SK-N-SH treated with all-trans-retinoic acid at 6 μM for 48 hours (cell line): Measurements from ENCODE around the gene SUPT4H1.

ENCODE experiments used
- ATAC-seq: fragments of 200-7000 bp; cut with Tn5 transposase; 3 replicates; pipeline ENCODE4 v1.9.1; 2020; ENCODE audit warnings: mild to moderate bottlenecking, moderate library complexity
- ARNTL ChIP-seq: fragments of 450-650 bp; formaldehyde crosslinking; IDR thresholded peaks from 2 replicates; pipeline ENCODE4 v1.5.0; 2020; ENCODE audit warnings: low read depth, mild to moderate bottlenecking, moderate library complexity, borderline replicate concordance
- BACH2 ChIP-seq: fragments of 250-450 bp; sonication (Bioruptor Pico); IDR thresholded peaks from 2 replicates; pipeline ENCODE4 v1.9.0; 2021; ENCODE audit warnings: mild to moderate bottlenecking, borderline replicate concordance
- GLIS3 ChIP-seq: fragments of 250-450 bp; sonication (Bioruptor Pico); IDR thresholded peaks from 2 replicates; pipeline ENCODE4 v1.5.0; 2020; ENCODE audit warnings: mild to moderate bottlenecking, moderate library complexity
- ISL1 ChIP-seq: fragments of 250-450 bp; sonication (Bioruptor Pico); IDR thresholded peaks from 2 replicates; pipeline ENCODE4 v2.1.2; 2022; ENCODE audit warnings: mild to moderate bottlenecking, moderate library complexity
- PPARA ChIP-seq: fragments of 250-450 bp; sonication (Bioruptor Pico); IDR thresholded peaks from 2 replicates; pipeline ENCODE4 v1.5.0; 2020; ENCODE audit warnings: mild to moderate bottlenecking, borderline replicate concordance
- RARB ChIP-seq: fragments of 250-450 bp; sonication (Bioruptor Pico); IDR thresholded peaks from 2 replicates; pipeline ENCODE4 v1.8.0; 2021; ENCODE audit warnings: mild to moderate bottlenecking, moderate library complexity
- TCF4 ChIP-seq: fragments of 250-450 bp; sonication (Bioruptor Pico); IDR thresholded peaks from 2 replicates; pipeline ENCODE4 v1.8.0; 2021; ENCODE audit warnings: mild to moderate bottlenecking, moderate library complexity, borderline replicate concordance
- TOX ChIP-seq: fragments of 250-450 bp; sonication (Bioruptor Pico); IDR thresholded peaks from 2 replicates; pipeline ENCODE4 v1.8.0; 2021; ENCODE audit warnings: mild to moderate bottlenecking, moderate library complexity, borderline replicate concordance
- ZC3H10 ChIP-seq: fragments of 250-450 bp; sonication (Bioruptor Pico); IDR thresholded peaks from 2 replicates; pipeline ENCODE4 v1.5.1; 2021; ENCODE audit warnings: mild to moderate bottlenecking, moderate library complexity
- ZFP30 ChIP-seq: fragments of 450-650 bp; formaldehyde crosslinking; IDR thresholded peaks from 2 replicates; pipeline ENCODE4 v1.5.0; 2022; ENCODE audit warnings: mild to moderate bottlenecking, moderate library complexity
- TF ChIP-seq, protein P1 (sequence below): fragments of 250-450 bp; sonication (Bioruptor Pico); IDR thresholded peaks from 2 replicates; pipeline ENCODE4 v1.5.1; 2020; ENCODE audit warnings: low read depth, mild to moderate bottlenecking, moderate library complexity
- TF ChIP-seq, protein P2 (sequence below): fragments of 250-450 bp; sonication (Bioruptor Pico); IDR thresholded peaks from 2 replicates; pipeline ENCODE4 v1.5.0; 2020; ENCODE audit warnings: mild to moderate bottlenecking, moderate library complexity
- TF ChIP-seq, protein P3 (sequence below): fragments of 250-450 bp; sonication (Bioruptor Pico); IDR thresholded peaks from 2 replicates; pipeline ENCODE4 v1.8.0; 2020; ENCODE audit warnings: mild to moderate bottlenecking, moderate library complexity, borderline replicate concordance
- TF ChIP-seq, protein P4 (sequence below): fragments of 250-450 bp; sonication (Bioruptor Pico); IDR thresholded peaks from 2 replicates; pipeline ENCODE4 v1.5.1; 2021; ENCODE audit warnings: mild to moderate bottlenecking, moderate library complexity

SUPT4H1 gene

DNA sequence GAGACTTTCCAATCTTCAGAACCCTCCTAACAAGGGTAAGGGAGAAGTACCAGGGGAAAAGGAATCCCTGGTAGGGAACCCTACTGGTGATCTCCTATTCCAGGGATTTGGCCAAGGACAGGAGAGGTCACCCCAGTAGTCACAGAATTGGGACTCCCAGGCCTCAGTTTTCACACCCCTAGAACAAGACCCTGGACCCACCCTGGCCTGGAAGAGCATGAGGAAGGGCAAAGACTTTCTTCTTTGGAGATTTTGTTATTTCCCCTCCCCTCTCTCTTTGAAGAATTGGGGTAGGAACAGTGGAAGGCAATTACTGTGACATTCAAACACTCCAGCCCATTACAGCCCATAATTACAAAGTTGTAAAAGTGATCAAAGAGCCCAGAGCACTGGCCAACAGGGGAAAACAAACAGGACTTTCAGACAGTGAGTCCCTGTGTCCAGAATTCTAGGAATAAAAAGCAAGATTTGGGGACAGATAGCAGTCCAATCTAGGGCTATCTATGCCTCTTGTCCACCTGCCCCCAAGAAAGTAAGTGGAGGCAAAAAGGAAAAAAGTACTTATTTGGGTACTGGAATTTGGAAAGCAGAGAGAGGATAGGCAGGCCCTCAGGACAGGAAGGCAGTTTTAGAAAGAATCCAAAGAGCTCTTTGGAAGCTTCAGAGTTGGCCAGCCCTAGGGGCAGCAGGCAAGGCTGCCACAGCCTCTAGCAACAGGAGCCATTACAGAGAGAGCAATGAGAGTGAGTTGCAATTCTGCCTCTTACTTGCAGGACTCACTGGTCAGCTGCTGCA is 13.4 kb upstream of the SUPT4H1 start:
- no peak for TF ChIP-seq TOX (CRISPR knock-in tag)
- TF ChIP-seq ZC3H10 (CRISPR knock-in tag) = no peak
- TF ChIP-seq, protein P1, sequence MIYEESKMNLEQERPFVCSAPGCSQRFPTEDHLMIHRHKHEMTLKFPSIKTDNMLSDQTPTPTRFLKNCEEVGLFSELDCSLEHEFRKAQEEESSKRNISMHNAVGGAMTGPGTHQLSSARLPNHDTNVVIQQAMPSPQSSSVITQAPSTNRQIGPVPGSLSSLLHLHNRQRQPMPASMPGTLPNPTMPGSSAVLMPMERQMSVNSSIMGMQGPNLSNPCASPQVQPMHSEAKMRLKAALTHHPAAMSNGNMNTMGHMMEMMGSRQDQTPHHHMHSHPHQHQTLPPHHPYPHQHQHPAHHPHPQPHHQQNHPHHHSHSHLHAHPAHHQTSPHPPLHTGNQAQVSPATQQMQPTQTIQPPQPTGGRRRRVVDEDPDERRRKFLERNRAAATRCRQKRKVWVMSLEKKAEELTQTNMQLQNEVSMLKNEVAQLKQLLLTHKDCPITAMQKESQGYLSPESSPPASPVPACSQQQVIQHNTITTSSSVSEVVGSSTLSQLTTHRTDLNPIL (CRISPR knock-in tag) = no peak
- no peak for TF ChIP-seq ARNTL (CRISPR knock-in tag)
- TF ChIP-seq BACH2 (CRISPR knock-in tag) = no peak
- TF ChIP-seq ZFP30 (CRISPR knock-in tag) = no peak
- TF ChIP-seq PPARA (CRISPR knock-in tag) = no peak
- no peak for TF ChIP-seq TCF4 (CRISPR knock-in tag)
- TF ChIP-seq, protein P2, sequence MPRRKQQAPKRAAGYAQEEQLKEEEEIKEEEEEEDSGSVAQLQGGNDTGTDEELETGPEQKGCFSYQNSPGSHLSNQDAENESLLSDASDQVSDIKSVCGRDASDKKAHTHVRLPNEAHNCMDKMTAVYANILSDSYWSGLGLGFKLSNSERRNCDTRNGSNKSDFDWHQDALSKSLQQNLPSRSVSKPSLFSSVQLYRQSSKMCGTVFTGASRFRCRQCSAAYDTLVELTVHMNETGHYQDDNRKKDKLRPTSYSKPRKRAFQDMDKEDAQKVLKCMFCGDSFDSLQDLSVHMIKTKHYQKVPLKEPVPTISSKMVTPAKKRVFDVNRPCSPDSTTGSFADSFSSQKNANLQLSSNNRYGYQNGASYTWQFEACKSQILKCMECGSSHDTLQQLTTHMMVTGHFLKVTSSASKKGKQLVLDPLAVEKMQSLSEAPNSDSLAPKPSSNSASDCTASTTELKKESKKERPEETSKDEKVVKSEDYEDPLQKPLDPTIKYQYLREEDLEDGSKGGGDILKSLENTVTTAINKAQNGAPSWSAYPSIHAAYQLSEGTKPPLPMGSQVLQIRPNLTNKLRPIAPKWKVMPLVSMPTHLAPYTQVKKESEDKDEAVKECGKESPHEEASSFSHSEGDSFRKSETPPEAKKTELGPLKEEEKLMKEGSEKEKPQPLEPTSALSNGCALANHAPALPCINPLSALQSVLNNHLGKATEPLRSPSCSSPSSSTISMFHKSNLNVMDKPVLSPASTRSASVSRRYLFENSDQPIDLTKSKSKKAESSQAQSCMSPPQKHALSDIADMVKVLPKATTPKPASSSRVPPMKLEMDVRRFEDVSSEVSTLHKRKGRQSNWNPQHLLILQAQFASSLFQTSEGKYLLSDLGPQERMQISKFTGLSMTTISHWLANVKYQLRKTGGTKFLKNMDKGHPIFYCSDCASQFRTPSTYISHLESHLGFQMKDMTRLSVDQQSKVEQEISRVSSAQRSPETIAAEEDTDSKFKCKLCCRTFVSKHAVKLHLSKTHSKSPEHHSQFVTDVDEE (CRISPR knock-in tag) = no peak
- TF ChIP-seq, protein P3, sequence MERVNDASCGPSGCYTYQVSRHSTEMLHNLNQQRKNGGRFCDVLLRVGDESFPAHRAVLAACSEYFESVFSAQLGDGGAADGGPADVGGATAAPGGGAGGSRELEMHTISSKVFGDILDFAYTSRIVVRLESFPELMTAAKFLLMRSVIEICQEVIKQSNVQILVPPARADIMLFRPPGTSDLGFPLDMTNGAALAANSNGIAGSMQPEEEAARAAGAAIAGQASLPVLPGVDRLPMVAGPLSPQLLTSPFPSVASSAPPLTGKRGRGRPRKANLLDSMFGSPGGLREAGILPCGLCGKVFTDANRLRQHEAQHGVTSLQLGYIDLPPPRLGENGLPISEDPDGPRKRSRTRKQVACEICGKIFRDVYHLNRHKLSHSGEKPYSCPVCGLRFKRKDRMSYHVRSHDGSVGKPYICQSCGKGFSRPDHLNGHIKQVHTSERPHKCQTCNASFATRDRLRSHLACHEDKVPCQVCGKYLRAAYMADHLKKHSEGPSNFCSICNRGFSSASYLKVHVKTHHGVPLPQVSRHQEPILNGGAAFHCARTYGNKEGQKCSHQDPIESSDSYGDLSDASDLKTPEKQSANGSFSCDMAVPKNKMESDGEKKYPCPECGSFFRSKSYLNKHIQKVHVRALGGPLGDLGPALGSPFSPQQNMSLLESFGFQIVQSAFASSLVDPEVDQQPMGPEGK (CRISPR knock-in tag) = no peak
- TF ChIP-seq, protein P4, sequence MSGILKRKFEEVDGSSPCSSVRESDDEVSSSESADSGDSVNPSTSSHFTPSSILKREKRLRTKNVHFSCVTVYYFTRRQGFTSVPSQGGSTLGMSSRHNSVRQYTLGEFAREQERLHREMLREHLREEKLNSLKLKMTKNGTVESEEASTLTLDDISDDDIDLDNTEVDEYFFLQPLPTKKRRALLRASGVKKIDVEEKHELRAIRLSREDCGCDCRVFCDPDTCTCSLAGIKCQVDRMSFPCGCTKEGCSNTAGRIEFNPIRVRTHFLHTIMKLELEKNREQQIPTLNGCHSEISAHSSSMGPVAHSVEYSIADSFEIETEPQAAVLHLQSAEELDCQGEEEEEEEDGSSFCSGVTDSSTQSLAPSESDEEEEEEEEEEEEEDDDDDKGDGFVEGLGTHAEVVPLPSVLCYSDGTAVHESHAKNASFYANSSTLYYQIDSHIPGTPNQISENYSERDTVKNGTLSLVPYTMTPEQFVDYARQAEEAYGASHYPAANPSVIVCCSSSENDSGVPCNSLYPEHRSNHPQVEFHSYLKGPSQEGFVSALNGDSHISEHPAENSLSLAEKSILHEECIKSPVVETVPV (CRISPR knock-in tag) = no peak
- no peak for ATAC-seq

DNA sequence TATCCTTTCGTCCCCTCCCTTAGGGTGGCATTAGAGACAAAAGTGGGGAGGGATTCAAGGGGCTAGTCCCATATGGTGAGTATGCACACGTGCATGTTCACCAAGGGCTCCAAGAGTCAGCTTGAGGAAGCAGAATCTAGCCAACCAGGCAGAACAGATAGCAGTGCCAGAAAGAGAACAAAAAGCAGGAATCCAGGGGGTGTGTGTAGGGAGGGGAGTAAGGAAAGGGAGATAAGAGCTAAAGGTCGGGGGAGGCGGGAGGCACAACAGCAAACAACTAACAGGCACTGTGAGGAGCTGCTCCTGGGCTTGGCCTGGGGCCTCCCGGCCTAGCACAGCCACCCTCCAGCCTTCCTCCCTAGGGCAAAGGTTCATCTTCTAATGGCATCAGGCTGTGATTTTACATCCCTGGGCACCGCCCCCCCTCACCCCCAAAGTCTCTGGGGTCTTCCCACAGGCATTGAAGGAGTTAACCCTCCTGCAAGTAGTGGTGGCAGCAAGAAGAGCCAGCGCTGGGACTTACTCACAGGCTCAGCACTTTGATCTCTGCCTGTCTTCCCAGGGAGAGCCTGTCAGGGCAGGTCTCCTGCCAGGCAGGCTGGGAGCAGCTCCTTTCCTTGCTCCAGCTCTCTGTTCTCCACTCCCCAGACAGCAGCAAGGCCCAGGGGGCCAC is 12.4 kb upstream of the SUPT4H1 start:
- TF ChIP-seq, protein P4 (CRISPR knock-in tag) = no peak
- ATAC-seq = no peak

DNA sequence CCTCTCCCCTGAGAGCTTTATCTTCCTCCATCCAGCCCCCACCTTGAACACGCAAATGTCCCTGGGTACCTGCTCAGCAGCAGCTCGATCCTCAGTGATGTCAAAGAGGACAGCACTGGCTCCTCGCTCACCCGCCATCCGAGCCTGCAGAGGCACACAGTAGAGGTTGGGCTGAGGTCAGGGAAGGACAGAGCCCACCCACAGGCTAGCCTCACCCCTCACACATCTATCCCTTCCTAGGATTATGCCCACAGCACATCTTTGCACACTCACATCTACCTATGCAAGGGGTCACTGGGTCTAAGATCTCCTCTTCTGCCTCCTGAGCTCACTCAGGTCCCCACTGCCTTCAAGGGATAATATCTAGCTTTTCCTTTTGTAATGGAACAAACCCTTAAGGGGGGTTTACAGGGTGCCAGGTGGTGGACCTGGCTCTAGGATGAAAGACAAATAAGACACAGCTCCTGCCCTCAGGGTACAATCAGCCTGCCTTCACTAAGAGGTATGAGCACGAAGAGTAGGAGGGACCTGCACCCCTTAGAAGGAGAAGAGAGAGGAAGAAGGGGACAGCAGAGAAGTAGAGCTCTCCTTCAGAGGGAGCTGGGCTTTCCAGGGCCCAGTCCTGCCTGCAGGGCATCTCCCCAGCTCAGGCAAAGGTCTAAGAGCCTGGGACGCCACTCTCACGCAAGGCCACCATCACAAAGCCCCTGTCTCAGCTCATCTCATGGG is 11.6 kb upstream of the SUPT4H1 start:
- ATAC-seq = no peak
- TF ChIP-seq ISL1 (CRISPR knock-in tag) (no peak), ZFP30 (CRISPR knock-in tag) (no peak), ARNTL (CRISPR knock-in tag) (no peak), BACH2 (CRISPR knock-in tag) (no peak), GLIS3 (CRISPR knock-in tag) (no peak), RARB (no peak)
